Glomerular visceral epithelial cell (primary cell): Measurements from ENCODE around the gene PPP1R12B.
"Not testable (repeated sequence)": the region's sequence is repeated elsewhere in the genome, so short reads cannot be mapped to it uniquely, and the experiment has no call there.

Source experiments
- DNase-seq: peaks from one replicate; pipeline ENCODE4 v3.0.0-alpha.2; 2016; ENCODE audit errors: extremely low spot score

Gene PPP1R12B

DNA sequence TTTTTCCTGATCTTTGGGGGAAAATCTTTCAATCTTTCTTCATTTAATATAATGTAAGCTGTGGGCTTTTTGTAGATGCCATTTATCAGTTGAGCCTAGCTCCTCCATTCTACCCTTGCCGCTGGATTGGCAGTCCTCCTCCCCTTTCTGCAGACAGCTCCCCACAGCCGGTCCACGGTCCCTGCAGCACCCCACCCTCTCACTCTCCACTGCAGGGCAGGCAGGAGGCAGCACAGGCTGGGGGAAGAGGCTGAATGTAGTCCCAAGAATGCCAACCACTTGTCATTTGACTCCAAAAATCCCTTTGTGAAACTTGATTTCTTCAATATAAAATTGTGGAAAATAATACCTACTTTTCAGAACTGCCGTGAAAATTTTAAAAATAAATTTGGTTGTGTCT lies 265.1 kb downstream of the PPP1R12B start:
- DNase-seq, result no peak

DNA sequence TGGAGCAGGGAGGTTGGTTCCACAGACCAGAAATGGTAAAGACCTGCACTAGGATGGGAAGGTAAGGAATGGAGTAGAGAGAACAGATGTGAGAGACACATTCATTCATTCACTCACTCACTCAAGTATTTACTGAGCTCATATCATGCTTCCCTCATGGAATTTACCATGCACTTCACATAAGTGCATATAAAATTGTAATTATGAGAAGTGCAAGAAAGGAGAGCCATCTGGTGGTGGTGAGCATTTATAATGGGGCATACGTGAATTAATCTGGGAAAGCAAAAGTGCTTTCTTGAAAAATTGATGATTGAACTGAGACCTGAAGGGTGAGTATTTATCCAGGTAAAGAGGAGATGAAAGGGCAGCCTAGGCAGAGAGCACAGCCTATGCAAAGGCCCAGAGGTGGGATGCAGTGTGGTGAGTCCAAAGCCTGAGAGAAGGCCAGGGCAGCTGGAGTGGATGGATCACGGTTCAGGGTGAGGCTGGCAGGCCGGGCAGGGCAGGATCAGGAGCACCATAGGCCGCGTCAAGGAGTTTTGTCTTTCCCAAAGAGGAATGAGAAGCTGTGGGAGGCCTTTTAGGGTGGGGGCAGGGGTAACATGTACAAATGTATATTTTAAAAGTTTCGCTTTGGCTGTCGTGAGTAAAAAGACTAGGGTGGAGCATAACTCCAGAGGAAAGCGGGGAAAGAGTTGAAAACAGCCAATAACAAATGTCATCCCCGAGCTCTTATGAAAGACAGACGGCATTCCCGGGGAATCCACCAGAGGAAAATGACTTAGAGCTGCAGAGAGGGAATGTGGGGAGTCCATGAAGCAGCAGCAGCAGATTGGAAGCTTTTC lies 266.1 kb downstream of the PPP1R12B start:
- DNase-seq, result not testable (repeated sequence)

DNA sequence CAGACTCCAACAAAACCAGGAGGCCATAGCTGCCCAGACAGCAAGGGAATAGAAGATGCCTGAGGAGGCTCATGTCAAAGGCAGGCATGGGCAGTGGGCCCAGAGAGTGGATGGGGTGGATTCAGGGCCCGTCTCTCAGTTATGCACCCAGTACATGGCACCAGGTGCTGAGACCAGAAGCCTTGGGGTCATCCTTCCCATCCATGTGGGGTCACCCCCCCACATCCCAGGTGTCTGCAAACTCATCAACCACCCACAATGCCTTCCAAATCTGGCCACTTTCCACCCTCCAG lies 266.7 kb downstream of the PPP1R12B start:
- not testable (repeated sequence) for DNase-seq

DNA sequence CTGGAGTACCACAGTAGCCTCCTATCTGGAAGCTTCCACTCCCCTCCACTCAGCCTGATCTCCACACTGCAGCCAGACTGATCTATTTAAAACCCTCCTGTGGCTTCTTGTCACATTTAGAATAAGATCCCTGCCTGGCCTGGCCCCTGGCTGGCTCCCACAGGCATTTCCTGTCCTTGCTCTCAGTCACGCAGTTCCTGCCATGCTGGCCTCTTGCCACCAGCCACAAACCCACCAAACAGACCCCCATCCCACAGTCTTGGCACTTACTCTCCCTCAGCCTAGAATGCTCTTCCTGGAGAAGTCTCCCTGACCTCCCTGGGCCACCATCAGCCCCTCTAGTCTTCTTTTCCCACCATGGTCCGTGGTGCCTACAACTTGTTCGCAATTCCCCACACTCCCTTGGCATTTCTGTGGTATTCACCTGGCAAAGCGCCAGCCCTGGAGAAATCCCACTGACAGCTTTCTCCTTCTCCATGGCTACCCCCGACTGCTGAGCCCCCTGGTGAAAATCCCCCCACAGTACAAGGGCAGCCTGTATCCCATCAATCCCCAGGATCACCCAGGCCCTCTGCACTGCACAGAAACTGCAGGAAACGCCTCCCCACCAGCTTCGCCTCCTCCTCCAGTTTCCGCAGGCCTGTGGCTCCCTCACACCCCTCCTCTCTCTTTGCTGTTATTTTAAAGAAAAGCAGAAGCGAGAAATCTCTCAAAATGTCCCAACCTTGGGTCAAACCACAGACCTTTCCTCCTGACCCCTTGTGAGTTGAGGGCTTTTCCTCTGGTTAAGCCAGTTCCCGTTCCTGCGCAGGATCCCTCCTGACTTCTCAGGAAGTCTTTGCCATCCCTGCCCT lies 267.2 kb downstream of the PPP1R12B start:
- DNase-seq, result peak; percentile 94

DNA sequence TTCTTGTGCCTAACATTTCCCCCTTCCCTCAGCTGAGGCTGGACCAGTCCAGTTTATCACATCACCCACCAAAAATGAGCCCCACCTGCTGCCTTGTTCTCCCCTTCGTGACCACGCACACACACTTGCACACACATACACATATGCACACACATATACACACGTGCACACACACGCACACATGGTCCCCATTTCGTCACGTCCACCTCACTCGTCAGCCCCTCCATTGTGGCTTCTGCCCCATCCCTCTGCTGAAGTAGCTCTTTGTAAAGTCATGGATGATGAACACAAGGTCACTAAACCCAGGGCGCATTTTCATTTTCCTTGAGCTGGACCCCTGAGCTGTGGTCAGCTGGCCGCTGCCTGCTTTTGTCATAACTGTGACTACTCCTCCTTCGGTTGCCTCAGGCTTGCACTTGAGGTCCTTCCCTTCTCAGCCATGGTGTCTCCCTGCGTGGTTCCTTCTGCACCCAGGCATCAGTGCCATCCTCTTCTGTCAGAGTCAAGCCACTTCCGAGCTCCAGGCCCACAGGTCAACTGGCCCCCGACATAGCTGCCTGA lies 267.9 kb downstream of the PPP1R12B start:
- no peak for DNase-seq

DNA sequence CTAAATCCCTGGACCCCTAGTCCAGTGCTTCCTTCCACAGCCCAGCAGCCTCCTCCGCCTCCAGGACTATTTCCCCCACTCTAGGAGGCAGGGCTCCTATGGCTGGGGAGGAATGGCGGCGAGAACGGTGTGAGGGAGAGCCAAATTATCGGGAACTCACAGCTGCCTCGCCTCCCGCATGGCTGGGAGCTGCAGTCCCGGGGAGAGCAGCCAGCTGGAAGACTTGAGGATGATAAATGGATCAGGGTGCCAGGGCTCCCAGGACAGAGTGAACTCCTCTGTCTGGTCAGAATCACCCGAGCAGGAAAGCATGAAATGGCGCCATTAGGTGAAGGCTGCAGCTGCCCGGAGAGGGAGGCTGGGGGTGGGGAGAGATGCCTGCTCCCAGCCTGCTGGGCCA lies 270.5 kb downstream of the PPP1R12B start:
- peak; percentile 67 for DNase-seq

DNA sequence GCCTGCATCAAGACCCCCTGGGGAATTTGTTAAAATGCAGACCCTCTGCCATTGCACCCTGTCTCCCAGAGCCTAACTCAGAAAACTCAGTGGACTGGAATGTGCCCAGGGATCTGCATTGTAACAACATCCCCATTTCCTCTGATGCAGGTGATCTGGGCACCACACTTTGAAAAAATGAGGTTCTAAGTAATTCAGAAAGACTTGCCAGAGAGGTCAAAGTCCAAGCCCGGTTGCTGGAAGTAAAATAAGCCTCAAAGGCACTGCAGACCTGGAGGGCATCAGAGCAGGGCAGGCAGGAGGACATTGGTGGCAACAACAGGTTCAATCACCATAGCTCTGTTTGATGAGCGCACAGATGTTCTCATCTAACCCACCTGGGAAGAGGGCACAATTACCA lies 271.0 kb downstream of the PPP1R12B start:
- DNase-seq, result no peak

DNA sequence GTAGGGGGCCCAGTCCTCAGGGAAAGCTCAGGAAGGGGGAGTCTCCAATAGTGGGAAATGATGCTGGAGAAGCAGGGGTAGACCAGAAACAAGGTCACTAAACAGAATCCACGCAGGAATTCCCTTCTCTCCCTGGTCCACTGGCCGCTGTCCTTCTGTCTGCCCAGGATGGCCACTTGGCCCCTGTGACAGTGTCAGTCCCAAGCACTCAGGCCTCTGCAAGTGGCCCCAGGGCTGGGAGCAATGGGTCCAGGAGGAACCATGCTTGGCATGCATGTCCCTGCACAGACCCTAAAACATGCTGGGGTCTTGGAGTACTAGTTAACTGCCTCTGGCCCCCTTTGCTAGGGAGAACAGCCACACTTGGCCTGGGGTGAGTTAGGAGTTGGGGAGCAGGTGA lies 271.5 kb downstream of the PPP1R12B start:
- not testable (repeated sequence) for DNase-seq

DNA sequence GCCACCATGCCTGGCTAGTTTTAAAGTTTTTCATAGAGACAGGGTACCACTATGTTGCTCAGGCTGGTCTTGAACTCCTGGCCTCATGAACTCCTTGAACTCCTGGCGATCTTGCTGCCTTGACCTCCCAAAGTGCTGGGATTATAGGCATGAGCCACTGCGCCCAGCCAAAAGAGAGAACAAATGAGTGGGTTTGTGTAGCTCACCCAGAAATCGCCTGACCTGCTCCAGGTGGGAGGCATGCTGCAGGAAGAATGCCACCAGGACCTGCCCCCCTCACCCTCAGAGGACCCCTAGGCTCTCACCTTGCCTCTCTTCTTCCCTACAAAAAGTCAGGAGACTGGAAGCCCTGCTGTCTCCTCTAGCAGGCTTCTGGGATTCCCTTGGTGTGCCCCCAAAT lies 272.9 kb downstream of the PPP1R12B start:
- DNase-seq, result no peak

DNA sequence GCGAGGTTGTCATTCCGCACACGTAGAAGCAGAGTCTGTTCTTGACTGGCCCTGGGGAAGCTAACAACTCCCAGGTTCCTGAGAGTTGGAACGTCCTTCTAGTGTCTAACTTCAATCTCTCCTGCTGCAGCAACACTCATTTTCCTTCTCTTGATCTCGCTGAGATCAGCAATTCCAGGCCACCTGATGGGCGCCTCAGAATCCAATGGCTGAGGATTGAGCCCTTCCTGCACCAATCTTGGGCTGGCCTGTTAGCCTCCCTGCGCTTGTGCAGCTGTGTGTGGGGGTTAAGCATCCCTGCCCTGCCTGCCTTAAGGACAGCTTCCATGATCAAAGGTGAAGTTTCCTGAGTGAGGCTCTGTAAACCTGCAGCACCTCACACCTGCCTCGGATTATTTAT lies 273.9 kb downstream of the PPP1R12B start:
- DNase-seq, result no peak

DNA sequence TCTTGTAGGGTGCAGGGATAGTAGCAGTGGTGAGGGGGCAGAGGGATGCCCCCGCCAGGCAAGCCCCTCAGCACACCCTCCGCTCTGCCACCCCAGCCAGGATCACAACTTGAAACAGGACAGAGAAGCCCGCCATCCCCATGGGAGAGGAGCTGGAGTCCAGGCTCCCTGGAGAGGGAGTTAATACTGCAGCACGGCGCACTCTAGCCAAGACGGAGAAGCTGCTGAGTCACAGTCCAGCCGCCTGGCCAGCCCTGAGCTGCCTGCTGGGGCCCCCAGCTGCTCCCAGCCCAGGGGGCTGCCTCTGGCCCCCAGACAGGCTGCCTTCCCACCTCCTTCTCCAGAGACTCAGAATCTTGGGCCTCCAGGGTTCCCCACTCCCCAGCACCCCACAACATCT lies 274.6 kb downstream of the PPP1R12B start:
- DNase-seq, result peak; percentile 47

DNA sequence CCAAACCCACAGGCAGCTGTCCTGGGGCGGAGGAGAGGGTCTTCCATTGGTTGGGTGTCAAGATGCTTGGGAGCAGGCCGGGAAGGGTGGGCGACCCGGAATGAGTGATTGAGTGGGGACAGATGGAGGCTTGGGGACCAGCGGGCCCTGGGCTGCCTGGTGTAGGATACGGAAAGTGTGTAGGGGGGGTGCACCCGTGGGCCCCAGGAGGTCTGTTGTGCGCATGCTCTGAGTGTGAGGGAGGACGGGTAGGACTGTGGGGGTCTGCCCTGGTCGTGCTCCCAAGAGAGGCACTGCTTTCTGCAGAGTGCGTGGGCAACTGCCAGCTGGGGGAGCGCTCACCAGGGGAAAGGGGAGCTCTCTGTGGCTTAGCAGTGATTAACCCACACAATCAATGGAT lies 275.0 kb downstream of the PPP1R12B start:
- DNase-seq, result not testable (repeated sequence)

DNA sequence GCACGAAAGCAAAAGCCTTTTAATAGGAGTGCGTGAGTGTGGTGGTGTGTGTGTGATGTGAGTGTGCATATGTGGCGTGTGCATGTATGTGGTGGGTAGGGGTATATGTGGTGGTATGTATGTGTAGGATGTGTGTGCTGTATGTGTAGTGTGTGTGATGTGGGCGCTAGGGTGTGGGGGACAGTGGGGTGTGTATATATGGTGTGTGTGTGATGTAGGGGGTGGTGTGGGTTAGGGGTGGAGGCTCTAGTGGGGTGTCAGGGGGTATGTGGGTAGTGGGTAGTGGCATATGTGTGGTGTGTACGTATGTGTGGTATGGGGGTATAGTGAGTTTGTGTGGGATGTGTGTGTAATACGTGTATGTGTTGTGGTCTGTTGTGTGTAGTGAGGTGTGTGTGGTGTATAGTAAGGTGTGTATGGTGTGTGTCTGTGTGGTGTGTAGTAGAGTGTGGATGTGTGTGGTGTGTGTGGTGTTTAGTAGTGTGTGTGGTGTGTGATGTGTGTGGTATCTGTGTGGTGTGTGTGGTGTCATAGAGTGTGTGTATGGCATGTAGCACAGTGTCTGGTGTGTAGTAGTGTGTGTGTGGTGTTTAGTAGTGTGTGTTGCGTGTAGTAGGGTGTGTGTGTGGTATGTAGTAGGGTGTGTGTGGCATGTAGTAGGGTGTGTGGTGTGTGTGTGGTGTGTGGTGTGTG lies 275.7 kb downstream of the PPP1R12B start:
- DNase-seq, result no peak

DNA sequence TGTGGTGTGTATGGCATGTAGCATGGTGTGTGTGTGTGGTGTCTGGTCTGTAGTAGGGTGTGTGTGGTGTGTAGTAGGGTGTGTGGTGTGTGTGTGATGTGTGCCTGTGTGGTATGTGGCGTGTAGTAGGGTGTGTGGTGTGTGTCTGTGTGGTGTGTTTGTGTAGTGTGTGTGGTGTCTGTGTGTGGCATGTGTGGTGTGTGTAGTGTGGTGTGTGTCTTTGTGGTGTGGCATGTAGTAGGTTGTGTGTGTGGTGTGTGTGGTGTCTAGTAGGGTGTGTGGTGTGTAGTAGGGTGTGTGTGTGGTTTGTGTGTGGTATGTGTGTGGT lies 276.2 kb downstream of the PPP1R12B start:
- no peak for DNase-seq

DNA sequence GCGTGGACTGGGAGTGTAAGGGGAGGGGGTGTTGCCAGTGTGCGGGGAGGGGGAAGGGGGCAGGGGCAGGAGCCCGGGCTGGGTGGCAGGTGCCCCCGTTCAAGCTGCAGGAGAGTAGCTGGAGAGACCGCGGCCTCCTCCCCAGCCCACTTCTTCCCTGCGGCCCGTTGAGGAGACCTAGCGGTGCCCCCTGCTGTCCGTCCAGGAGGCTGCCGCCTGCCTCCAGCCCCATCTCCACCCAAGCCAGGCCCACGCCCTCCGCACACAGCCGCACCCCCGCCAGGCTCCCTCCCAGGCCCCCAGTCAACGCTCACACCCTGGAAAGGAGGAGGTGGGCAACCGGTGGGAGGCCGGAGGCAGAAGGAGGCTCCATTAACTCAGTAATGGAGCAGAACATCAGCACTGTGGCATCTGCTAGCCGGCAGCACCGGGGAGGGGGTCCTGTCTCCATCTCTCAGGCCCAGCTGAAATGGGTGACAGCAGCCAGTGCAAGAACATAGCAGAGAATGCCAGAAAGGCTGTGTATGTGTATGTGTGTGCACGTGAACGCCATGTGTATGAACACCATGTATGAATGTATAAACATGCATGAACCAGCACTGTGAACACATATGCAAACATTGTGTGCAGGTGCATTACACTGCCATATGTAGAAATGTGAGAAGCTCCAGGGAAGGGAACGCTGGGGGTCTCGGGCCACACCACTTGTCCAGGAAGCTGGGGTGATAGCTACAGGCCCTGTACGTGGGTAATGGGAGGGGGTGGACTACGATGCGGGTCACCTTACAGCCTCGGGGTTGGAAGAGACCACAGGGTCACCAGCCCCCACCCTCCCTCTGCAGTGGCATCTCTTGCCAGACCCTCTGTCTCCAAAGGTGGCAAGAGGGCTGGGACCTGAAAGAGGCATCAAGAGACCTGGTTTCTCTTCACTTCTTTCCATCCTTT lies 277.2 kb downstream of the PPP1R12B start:
- peak; percentile 72 for DNase-seq

DNA sequence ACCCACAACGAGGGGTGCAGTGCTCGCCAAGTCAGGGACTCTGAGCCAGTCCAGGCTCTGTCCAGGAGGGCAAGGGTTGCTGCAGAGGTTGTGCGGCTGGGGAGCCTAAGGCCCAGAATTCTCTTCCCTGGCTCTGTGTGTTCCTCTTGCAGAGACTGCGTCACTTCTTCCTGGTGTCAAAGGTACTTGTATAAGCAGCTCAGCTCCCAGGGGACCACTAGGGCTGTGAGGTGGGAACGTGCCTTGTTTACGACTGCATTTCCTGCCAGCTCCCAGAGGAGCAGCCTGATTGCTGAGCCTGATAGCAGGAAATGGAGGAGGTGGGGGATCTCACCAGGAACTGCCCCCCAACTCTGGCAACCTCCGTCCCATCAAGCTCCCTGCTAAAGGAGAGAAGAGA lies 278.5 kb downstream of the PPP1R12B start:
- not testable (repeated sequence) for DNase-seq

DNA sequence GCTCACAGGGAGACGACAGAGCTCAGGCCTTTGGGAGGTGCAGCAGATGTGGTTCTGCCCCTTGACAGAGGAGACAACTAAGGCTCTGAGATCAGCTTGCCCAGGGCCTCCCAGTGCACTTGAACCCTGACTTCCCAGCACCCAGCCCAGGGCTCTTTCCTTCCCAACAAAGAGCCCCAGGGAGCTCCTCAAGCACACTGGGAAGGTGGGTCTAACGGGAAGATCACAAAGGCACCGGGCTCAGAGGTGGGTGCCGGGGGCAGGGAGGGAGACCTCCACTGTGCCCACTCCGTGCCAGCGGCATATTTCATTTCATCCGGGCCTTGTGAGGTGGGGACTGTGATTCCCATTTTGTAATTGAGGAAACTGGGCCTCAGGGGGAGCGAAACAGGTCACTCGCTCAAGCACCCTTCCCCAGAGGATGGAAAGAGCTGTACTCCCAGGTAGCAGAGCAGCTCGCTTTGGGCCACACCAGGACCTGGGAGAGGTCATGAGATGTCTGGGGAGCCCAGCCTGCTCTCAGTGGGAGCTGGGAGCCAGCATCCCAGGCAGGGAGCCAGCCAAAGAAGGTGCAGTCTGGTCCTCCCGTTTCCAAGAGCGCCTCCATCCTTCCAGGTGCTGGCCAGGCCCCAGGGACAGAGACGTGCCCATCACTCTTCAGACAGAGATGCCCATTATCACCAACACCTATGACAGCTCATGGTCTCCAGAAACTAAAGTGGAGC lies 279.5 kb downstream of the PPP1R12B start:
- no peak for DNase-seq

DNA sequence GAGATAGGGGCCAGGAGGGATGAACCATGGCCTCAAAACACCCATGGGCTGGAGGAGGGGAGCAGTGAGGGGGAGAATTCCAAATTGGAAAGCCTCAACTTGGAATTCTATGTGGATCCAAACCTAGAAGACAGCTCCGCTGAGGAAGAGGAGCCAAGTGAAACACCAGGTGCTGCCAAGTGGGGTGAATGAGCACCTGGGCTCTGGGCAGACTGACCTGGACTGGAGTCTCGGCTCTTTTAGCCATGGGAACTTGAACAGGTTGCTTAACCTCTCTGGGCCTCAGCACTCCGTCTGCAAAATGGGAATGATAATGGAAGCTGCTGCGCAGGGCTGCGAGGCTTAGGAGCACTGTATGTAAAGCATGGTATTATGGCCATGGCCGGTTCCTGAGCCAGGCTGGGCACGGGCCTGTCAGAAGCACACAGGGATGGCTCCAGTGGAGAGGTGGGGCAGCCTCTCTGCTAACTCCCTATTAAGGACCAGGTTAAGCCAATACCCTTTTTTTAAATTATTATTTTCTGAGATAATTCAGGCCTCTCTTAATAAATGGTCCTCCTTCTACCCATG lies 280.2 kb downstream of the PPP1R12B start:
- DNase-seq, result no peak

DNA sequence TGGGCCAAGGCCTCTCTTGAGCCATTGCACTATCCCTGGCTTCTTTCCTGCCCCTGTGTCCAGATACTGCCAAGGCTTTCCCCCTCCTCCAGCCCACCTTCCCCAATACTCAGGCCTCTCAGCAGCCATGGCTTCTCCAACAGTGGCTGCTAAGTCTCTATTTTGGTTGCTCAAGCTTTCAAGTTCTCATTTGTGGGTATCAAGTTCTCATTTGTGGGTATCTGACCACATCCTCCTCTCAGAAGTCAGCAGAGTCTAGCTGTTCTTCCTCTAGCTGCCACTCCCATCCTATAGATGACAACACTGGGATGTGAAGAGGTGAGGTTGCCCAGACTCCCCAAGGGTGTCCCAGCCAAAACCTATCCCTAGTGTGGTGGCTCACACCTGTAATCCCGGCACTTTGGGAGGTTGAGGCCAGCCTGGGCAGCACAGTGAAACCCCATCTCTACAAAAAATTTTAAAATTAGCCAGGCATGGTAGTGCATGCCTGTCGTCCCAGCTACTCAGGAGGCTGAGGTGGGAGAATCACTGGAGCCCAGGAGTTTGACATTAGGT lies 280.8 kb downstream of the PPP1R12B start:
- DNase-seq, result not testable (repeated sequence)

DNA sequence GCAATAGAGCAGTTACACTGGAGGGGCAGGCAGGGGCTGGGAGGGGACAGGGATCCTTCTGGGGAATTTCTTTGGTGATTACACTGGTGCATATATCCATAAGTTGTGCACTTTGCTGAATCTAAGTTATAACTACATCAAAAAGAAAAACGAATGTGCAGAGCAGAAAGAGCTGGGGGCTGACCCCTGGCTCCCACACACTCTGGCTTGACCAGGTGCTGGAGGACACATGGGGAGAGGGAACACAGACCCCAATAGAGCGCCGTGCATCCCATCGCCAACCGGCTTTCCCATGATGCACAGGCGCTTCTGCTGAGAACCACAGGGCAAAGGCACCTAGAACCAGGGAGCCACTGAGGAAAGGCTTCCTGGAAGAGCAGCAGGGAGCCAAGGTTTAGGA lies 281.6 kb downstream of the PPP1R12B start:
- not testable (repeated sequence) for DNase-seq
